Measurements from ENCODE around the gene ABR.

The ABR gene

DNA sequence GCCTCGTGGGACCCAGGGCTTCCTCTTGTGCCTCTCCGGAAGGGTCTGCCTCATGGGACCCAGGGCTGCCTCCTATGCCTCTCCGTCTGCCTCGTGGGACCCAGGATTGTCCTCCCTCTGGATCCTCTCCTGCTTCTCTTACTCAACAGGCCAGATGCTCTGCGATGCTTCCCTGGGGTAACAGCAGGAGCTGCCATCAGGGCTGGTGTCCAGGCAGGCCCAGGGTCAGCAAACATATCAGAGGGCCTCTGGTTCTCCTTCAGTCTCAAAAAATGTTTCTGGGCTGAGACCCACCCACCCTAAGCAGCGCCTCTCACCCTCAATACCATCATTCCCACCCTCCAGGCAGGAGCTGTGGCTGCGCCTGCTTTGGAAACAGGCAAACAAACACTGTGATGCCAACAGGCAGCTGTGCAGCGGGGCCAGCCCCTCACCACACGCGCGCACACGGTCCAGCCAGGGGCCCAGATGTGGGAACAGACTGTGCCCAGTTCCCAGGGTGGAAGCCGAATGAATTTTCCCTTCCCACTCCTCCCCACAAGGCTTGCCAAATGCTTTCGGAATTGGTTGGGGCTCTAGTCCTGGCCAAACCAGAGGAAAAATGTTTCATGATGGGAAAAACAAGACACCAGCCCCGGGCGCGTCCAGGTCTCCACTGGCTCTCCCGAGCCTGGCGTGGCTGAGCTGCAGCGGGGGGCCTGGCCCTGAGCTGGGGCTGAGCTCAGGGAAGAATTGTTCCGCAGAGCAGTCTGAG, 171.6 kb downstream of the ABR start:
- no peak overlapping the region for H3K9ac ChIP-seq (ENCODE audit: low read length)
- no peaks in the 10 kb centered on the region for H3K9me3 ChIP-seq (ENCODE audit: control insufficient read depth, low read depth, low read length)
- no peaks in the 10 kb centered on the region for H3K27me3 ChIP-seq (ENCODE audit: control insufficient read depth, insufficient read depth, low read length)
- H3K36me3 ChIP-seq (ENCODE audit: control insufficient read depth, low read depth, low read length) = peaks cover 7% of the 10 kb centered on the region
- no peak overlapping the region for H3K27ac ChIP-seq (ENCODE audit: low read length)
- no peaks in the 10 kb centered on the region for H3K4me1 ChIP-seq (ENCODE audit: control insufficient read depth, low read depth, low read length)
- no peak overlapping the region for H3K4me3 ChIP-seq (ENCODE audit: low read length)

DNA sequence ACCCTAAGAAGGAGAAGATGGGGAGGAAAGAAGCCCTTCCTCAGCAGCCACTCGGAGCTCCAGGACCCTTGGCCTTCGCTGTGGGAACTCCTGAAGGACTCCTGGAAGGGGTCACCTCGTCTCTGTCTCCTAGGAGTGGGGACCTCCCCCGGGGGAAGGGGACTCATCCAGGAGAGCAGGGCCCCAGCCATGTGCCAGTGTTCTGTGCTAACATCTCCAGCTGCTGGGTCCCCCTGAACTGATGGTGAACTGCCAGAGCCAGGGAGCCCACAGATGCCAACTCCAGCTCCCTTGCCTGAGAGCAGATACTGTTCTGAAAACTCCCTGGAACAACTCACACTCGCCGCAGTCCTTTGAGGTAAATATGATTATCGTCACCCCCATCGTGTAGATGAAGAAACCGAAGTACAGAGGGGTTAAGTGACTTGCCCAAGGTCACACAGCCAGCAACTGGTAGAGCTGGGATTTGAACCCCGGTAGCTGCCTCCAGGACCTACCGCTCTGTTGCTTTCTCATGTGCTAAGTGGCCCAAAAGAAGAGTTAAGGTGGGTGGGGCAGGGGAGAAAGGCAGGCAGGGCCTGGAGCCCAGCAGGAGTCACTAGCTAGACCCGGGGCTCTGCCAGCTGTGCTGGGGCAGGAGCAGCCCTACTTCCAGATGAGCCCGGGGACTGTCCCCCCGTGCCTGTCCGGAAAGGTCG, 172.3 kb downstream of the ABR start:
- H3K36me3 ChIP-seq (ENCODE audit: control insufficient read depth, low read depth, low read length) = peaks cover 8% of the 10 kb centered on the region
- no peak overlapping the region for H3K9ac ChIP-seq (ENCODE audit: low read length)
- H3K4me1 ChIP-seq (ENCODE audit: control insufficient read depth, low read depth, low read length) = no peaks in the 10 kb centered on the region
- no peaks in the 10 kb centered on the region for H3K27me3 ChIP-seq (ENCODE audit: control insufficient read depth, insufficient read depth, low read length)
- H3K4me3 ChIP-seq (ENCODE audit: low read length) = no peak overlapping the region
- no peaks in the 10 kb centered on the region for H3K9me3 ChIP-seq (ENCODE audit: control insufficient read depth, low read depth, low read length)
- H3K27ac ChIP-seq (ENCODE audit: low read length) = no peak overlapping the region

DNA sequence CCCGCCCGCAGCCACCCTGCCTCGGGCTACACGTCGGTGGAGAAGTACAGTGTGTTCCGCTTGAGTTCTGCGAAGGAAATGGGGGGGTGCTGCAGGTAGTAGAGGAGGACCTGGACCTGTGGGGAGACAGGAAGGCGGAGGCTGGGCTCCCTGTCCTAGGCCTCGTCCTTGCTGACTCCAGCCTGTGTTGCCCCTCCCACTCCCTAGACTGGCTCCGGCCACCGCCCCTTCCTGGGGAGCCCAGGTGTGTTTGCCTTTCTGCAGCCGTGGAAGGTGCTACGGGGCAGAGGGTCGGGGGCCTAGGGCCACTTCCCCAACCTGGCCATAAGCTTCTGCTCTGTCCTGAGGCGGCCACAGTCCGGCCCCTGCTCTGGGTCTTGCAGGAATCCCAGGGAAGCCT, 173.7 kb downstream of the ABR start:
- Histone ChIP-seq H3K27me3 (ENCODE audit: control insufficient read depth, insufficient read depth, low read length) (no peaks in the 10 kb centered on the region), H3K9me3 (ENCODE audit: control insufficient read depth, low read depth, low read length) (no peaks in the 10 kb centered on the region), H3K9ac (ENCODE audit: low read length) (no peak overlapping the region), H3K36me3 (ENCODE audit: control insufficient read depth, low read depth, low read length) (peaks cover 18% of the 10 kb centered on the region), H3K4me3 (ENCODE audit: low read length) (no peak overlapping the region), H3K27ac (ENCODE audit: low read length) (no peak overlapping the region), H3K4me1 (ENCODE audit: control insufficient read depth, low read depth, low read length) (no peaks in the 10 kb centered on the region)

GRCh38 chr17:1005361-1005946, 174.3 kb downstream of the ABR start:
- H3K27me3 ChIP-seq (ENCODE audit: control insufficient read depth, insufficient read depth, low read length) = no peaks in the 10 kb centered on the region
- H3K4me1 ChIP-seq (ENCODE audit: control insufficient read depth, low read depth, low read length) = no peaks in the 10 kb centered on the region
- H3K9ac ChIP-seq (ENCODE audit: low read length) = no peak overlapping the region
- no peak overlapping the region for H3K4me3 ChIP-seq (ENCODE audit: low read length)
- peaks cover 24% of the 10 kb centered on the region for H3K36me3 ChIP-seq (ENCODE audit: control insufficient read depth, low read depth, low read length)
- no peaks in the 10 kb centered on the region for H3K9me3 ChIP-seq (ENCODE audit: control insufficient read depth, low read depth, low read length)
- H3K27ac ChIP-seq (ENCODE audit: low read length) = no peak overlapping the region

DNA sequence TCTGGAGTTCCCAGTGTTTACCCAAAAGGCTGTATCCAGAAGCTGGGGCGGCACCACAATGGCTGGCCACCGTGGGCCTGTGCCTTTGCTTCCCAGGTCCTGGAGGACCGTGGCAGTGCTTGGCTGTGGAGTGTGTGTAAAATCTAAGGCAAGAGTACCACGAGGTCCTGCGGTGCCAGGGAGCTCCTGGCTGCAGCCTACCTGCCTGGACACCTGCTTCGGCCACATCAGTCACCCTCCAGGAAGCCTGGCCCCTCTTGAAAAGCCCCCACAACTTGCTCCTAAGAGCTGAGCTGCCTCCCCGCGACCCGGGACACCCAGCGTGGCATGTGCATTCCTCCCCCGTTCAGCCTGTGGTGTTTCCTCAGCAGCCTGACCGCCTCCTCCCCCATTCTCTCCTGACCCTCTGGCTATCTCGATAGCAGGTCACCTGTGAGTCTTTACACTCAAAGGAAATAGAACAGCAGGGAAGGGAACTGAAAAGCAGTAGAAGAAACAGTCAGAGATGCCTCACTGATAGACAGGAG, 174.9 kb downstream of the ABR start:
- peaks cover 26% of the 10 kb centered on the region for H3K36me3 ChIP-seq (ENCODE audit: control insufficient read depth, low read depth, low read length)
- no peak overlapping the region for H3K4me3 ChIP-seq (ENCODE audit: low read length)
- H3K4me1 ChIP-seq (ENCODE audit: control insufficient read depth, low read depth, low read length) = no peaks in the 10 kb centered on the region
- no peaks in the 10 kb centered on the region for H3K27me3 ChIP-seq (ENCODE audit: control insufficient read depth, insufficient read depth, low read length)
- no peak overlapping the region for H3K9ac ChIP-seq (ENCODE audit: low read length)
- no peak overlapping the region for H3K27ac ChIP-seq (ENCODE audit: low read length)
- H3K9me3 ChIP-seq (ENCODE audit: control insufficient read depth, low read depth, low read length) = no peaks in the 10 kb centered on the region

- Histone ChIP-seq H3K4me1 (ENCODE audit: control insufficient read depth, low read depth, low read length) (no peaks in the 10 kb centered on the region), H3K36me3 (ENCODE audit: control insufficient read depth, low read depth, low read length) (peaks cover 31% of the 10 kb centered on the region), H3K4me3 (ENCODE audit: low read length) (no peak overlapping the region), H3K9me3 (ENCODE audit: control insufficient read depth, low read depth, low read length) (no peaks in the 10 kb centered on the region), H3K27ac (ENCODE audit: low read length) (no peak overlapping the region), H3K9ac (ENCODE audit: low read length) (no peak overlapping the region), H3K27me3 (ENCODE audit: control insufficient read depth, insufficient read depth, low read length) (no peaks in the 10 kb centered on the region)
Measured at GRCh38 chr17:1003972-1004768, 175.6 kb downstream of the ABR start.

DNA sequence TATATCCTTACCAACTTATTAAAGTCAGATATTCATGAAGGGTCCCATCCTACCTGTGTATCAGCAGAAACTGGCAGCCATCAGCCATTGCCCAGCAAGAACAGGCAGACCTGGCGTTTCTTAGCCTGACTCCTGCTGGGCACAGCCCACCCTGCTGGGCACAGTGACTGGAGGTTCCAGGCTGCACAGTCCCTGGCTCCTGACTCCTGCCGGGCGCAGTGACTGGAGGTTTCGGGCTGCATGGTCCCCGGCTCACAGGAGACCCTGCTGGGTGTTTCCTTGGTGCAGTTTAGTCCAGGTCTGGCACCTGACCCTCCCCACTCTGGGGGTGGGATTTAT, 176.2 kb downstream of the ABR start:
- Histone ChIP-seq H3K27me3 (ENCODE audit: control insufficient read depth, insufficient read depth, low read length) (no peaks in the 10 kb centered on the region), H3K4me3 (ENCODE audit: low read length) (no peak overlapping the region), H3K9me3 (ENCODE audit: control insufficient read depth, low read depth, low read length) (no peaks in the 10 kb centered on the region), H3K9ac (ENCODE audit: low read length) (no peak overlapping the region), H3K27ac (ENCODE audit: low read length) (no peak overlapping the region), H3K4me1 (ENCODE audit: control insufficient read depth, low read depth, low read length) (no peaks in the 10 kb centered on the region), H3K36me3 (ENCODE audit: control insufficient read depth, low read depth, low read length) (peaks cover 31% of the 10 kb centered on the region)

- Histone ChIP-seq H3K9ac (ENCODE audit: low read length) (no peak overlapping the region), H3K27ac (ENCODE audit: low read length) (no peak overlapping the region), H3K36me3 (ENCODE audit: control insufficient read depth, low read depth, low read length) (peaks cover 31% of the 10 kb centered on the region), H3K9me3 (ENCODE audit: control insufficient read depth, low read depth, low read length) (no peaks in the 10 kb centered on the region), H3K27me3 (ENCODE audit: control insufficient read depth, insufficient read depth, low read length) (no peaks in the 10 kb centered on the region), H3K4me1 (ENCODE audit: control insufficient read depth, low read depth, low read length) (no peaks in the 10 kb centered on the region), H3K4me3 (ENCODE audit: low read length) (no peak overlapping the region)
Measured at GRCh38 chr17:1002771-1003555, 176.8 kb downstream of the ABR start.

GRCh38 chr17:1002412-1002753, 177.4 kb downstream of the ABR start:
- Histone ChIP-seq H3K36me3 (ENCODE audit: control insufficient read depth, low read depth, low read length) (peaks cover 29% of the 10 kb centered on the region), H3K27me3 (ENCODE audit: control insufficient read depth, insufficient read depth, low read length) (no peaks in the 10 kb centered on the region), H3K9me3 (ENCODE audit: control insufficient read depth, low read depth, low read length) (no peaks in the 10 kb centered on the region), H3K4me3 (ENCODE audit: low read length) (no peak overlapping the region), H3K4me1 (ENCODE audit: control insufficient read depth, low read depth, low read length) (no peaks in the 10 kb centered on the region), H3K27ac (ENCODE audit: low read length) (no peak overlapping the region), H3K9ac (ENCODE audit: low read length) (no peak overlapping the region)

DNA sequence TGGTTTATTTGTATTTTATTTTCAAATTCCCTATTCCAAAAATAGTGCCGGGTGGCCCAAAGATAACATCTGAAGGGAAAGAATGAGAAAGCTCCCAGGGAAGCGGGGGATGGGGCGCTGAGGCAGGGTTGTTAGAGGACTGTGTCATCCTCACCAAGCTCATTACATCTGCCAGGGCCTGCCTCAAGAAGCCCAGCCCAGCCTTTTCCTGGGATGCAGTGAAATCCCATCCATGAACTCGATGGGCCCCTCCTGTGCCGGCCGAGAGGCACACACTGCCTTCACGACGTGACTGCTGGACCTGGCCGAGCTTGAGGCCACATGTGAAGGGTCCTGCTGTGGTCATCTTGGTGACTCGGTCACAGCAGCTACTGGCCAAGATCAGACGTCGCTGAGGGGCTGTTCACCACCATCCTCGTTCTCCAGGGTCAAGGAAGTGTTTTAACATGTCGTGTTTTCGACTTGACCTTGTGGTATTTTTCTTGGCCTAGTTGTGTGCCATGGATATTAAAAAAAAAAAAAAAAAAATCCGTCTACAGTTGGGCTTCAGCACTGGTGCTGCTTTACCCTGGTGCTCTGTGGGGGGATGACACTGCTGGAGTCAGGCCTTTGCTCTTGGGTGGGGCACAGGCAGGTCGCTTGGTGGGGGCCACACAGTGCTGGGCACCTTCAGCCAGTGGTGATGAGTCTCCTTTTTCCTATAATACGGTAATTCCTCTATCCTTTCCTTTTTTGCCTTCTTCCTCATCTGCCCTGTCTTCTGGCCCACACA, 178.0 kb downstream of the ABR start:
- Histone ChIP-seq H3K9me3 (ENCODE audit: control insufficient read depth, low read depth, low read length) (no peaks in the 10 kb centered on the region), H3K27me3 (ENCODE audit: control insufficient read depth, insufficient read depth, low read length) (no peaks in the 10 kb centered on the region), H3K4me3 (ENCODE audit: low read length) (no peak overlapping the region), H3K4me1 (ENCODE audit: control insufficient read depth, low read depth, low read length) (no peaks in the 10 kb centered on the region), H3K36me3 (ENCODE audit: control insufficient read depth, low read depth, low read length) (peaks cover 26% of the 10 kb centered on the region), H3K27ac (ENCODE audit: low read length) (no peak overlapping the region), H3K9ac (ENCODE audit: low read length) (no peak overlapping the region)

Data from iPS-18a (cell line).